ENCODE data around the gene C7orf33. TPM values are rescaled to one million over a fixed set of nuclear protein-coding genes. Genes with fewer than 3 reads are reported as not detected.

C7orf33 gene
- total RNA-seq, 1 donor, result not detected

GRCh38 chr7:148624735-148625134, 34.2 kb downstream of the C7orf33 start:
- TF ChIP-seq CTCF (IDR thresholded peaks at IDR 0.05; ENCODE audit: insufficient read depth, low read length), result no peak
- DNase-seq (ENCODE audit: low read depth), result no peak
- no peak overlapping the region for H3K4me3 ChIP-seq (ENCODE audit: low read depth, low read length)

GRCh38 chr7:148625342-148625741, 34.8 kb downstream of the C7orf33 start:
- TF ChIP-seq CTCF (IDR thresholded peaks at IDR 0.05; ENCODE audit: insufficient read depth, low read length), result no peak
- no peak overlapping the region for H3K4me3 ChIP-seq (ENCODE audit: low read depth, low read length)
- DNase-seq (ENCODE audit: low read depth), result no peak

- TF ChIP-seq CTCF (IDR thresholded peaks at IDR 0.05; ENCODE audit: insufficient read depth, low read length), result no peak
- H3K4me3 ChIP-seq (ENCODE audit: low read depth, low read length), result no peak overlapping the region
- no peak for DNase-seq (ENCODE audit: low read depth)
Measured at GRCh38 chr7:148626828-148627227, 36.3 kb downstream of the C7orf33 start.

GRCh38 chr7:148628011-148628410, 37.4 kb downstream of the C7orf33 start:
- no peak overlapping the region for H3K4me3 ChIP-seq (ENCODE audit: low read depth, low read length)
- no peak for TF ChIP-seq CTCF (IDR thresholded peaks at IDR 0.05; ENCODE audit: insufficient read depth, low read length)
- DNase-seq (ENCODE audit: low read depth), result no peak

GRCh38 chr7:148630078-148630477, 39.5 kb downstream of the C7orf33 start:
- DNase-seq (ENCODE audit: low read depth), result no peak
- no peak for TF ChIP-seq CTCF (IDR thresholded peaks at IDR 0.05; ENCODE audit: insufficient read depth, low read length)
- H3K4me3 ChIP-seq (ENCODE audit: low read depth, low read length), result no peak overlapping the region

GRCh38 chr7:148633761-148634160, 43.2 kb downstream of the C7orf33 start:
- no peak for TF ChIP-seq CTCF (IDR thresholded peaks at IDR 0.05; ENCODE audit: insufficient read depth, low read length)
- DNase-seq (ENCODE audit: low read depth), result no peak
- H3K4me3 ChIP-seq (ENCODE audit: low read depth, low read length), result no peak overlapping the region

- no peak overlapping the region for H3K4me3 ChIP-seq (ENCODE audit: low read depth, low read length)
- no peak for DNase-seq (ENCODE audit: low read depth)
- no peak for TF ChIP-seq CTCF (IDR thresholded peaks at IDR 0.05; ENCODE audit: insufficient read depth, low read length)
Measured at GRCh38 chr7:148637094-148637493, 46.5 kb downstream of the C7orf33 start.
